Astrocyte of the spinal cord (primary cell): ENCODE results near the gene EGFL7.

ENCODE experiments used
- DNase-seq: peaks from one replicate; pipeline ENCODE4 v3.0.0; 2011; ENCODE audit warnings: low read depth, low spot score
- H3K4me3 ChIP-seq: 2 replicates; pipeline ENCODE4 v1.5.1; 2011; ENCODE audit warnings: low read depth, mild to moderate bottlenecking, low read length, moderate library complexity
- CTCF ChIP-seq: IDR thresholded peaks from 2 replicates; pipeline ENCODE4 v1.5.1; 2012; ENCODE audit warnings: low read depth, mild to moderate bottlenecking, low read length, inconsistent platforms
- in situ Hi-C: cut with HindIII; loops from 2 replicates; pipeline ENCODE4 v1.10.0; 2017; ENCODE audit warnings: low sequenced_read_pairs

The EGFL7 gene

GRCh38 chr9:136692185-136693134 is 29.7 kb downstream of the EGFL7 start:
- in situ Hi-C loops: no loop called here
- no peak for DNase-seq
- H3K4me3 ChIP-seq: no peak overlapping the region
- TF ChIP-seq CTCF: no peak

GRCh38 chr9:136693135-136693489 is 30.4 kb downstream of the EGFL7 start:
- H3K4me3 ChIP-seq: no peak overlapping the region
- DNase-seq: no peak
- in situ Hi-C loops: no loop called here
- TF ChIP-seq CTCF: no peak

- in situ Hi-C loops: no loop called here
These were observed 30.9 kb downstream of the EGFL7 start for GRCh38 chr9:136693490-136694162.

GRCh38 chr9:136694163-136694871 is 31.6 kb downstream of the EGFL7 start:
- TF ChIP-seq CTCF: peak; percentile 79
- no peak overlapping the region for H3K4me3 ChIP-seq
- in situ Hi-C loops: no loop called here
- no peak for DNase-seq

More at GRCh38 chr9:136693490-136694162, 30.9 kb downstream of the EGFL7 start:
- peak; percentile 16 for DNase-seq
- H3K4me3 ChIP-seq: no peak overlapping the region
- TF ChIP-seq CTCF: no peak

DNA sequence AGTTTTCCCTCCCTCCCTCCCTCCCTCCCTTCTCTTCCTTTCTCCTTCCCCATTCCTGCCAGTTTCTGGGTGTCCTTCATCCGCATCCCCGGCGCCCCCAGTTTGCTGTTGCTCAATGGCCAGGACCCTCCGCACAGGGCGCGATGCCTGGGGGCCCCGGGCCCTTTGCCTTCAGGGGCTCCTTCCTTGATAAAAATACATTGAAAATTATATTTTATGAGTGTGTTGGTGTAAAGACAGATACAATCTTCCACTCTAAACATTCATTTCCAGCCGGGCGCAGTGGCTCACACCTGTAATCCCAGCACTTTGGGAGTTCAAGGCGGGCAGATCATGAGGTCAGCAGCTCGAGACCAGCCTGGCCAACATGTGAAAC is 32.1 kb downstream of the EGFL7 start:
- in situ Hi-C loops: no loop called here
- no peak for TF ChIP-seq CTCF
- H3K4me3 ChIP-seq: no peak overlapping the region

GRCh38 chr9:136695435-136695895 is 32.7 kb downstream of the EGFL7 start:
- TF ChIP-seq CTCF: no peak
- peak; percentile 25 for DNase-seq
- H3K4me3 ChIP-seq: no peak overlapping the region
- in situ Hi-C loops: no loop called here

More for the DNA sequence above, 32.1 kb downstream of the EGFL7 start:
- no peak for DNase-seq
